NK-92 (cell line): ENCODE results near the gene RGS3.
"Not testable (repeated sequence)": the region's sequence is repeated elsewhere in the genome, so short reads cannot be mapped to it uniquely, and the experiment has no call there.

Source experiments
- DNase-seq: peaks from one replicate; lab custom pipeline; 2025; ENCODE audit not compliant: unreplicated experiment; lab: John Stamatoyannopoulos, UW

The RGS3 gene

DNA sequence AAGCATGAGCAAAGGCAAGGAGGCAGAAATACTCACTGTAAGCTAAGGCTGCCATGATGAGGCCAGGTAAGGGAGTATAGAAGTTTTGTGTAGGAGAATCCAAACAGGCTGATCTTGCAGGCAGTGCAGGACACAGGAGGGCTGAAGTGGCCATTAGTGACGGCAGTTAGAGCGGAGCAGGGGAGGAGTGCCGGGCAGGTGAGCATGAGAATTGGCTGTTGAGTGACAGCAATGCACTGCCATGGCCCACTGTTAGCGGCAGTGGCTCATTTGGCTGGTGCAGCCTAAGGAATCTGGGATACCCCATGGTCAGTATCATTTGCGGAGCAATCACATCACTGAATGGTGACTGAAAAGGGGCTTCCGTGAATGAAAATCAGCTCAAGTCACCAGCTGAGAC, 22.8 kb downstream of the RGS3 start:
- no peak for DNase-seq

DNA sequence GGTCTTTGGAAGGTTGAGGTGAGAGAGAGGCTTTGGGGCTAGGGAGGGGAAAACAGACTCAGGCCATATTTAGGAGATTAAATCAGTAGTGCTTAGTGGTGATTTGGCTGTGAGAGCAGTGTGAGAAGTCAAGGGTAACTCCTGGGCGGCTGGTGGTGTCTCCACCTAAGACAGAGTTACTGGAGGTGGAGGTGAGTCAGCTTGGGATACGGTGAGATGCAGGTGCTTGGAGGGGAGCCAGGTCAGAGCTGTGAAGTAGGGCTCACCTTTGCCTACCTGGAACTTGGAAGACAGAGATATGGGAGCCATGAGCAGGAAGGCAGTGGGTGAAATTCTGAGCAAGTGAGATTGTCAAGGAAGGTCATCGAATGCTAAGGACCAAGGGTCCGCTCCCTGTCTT, 24.5 kb downstream of the RGS3 start:
- DNase-seq: no peak

DNA sequence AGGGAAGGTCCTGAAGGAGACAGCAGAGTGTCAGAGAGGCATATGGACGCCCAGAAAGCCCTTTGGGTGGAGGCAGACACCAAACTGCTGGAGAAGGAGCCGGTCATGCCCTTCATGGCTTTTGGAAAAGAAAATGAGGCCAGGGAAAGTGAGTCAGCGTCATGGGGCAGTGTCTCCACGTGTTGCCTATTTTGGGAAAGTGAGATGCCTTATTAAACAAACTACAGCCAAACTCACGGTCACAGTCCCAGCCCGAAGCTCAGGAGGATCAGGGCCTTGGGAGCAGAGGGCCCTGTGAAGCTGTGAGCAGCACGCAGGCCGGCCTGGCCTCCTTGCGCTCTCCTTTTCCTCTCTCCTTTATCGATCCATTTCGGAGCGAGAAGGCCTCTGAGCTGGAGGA, 25.0 kb downstream of the RGS3 start:
- DNase-seq: no peak

DNA sequence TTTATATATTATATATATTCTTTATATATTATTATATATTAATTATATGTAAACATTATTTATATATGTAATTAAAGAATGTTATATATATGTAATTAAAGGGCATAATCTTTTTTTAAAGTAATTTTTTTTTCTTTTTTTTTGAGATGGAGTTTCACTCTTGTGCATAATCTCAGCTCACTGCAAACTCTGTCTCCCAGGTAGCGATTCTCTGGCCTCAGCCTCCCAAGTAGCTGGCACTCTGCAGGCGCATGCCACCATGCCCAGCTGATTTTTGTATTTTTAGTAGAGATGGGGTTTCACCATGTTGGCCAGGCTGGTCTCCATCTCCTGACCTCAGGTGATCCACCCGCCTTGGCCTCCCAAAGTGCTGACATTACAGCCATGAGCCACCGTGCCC, 27.6 kb downstream of the RGS3 start:
- DNase-seq: not testable (repeated sequence)

DNA sequence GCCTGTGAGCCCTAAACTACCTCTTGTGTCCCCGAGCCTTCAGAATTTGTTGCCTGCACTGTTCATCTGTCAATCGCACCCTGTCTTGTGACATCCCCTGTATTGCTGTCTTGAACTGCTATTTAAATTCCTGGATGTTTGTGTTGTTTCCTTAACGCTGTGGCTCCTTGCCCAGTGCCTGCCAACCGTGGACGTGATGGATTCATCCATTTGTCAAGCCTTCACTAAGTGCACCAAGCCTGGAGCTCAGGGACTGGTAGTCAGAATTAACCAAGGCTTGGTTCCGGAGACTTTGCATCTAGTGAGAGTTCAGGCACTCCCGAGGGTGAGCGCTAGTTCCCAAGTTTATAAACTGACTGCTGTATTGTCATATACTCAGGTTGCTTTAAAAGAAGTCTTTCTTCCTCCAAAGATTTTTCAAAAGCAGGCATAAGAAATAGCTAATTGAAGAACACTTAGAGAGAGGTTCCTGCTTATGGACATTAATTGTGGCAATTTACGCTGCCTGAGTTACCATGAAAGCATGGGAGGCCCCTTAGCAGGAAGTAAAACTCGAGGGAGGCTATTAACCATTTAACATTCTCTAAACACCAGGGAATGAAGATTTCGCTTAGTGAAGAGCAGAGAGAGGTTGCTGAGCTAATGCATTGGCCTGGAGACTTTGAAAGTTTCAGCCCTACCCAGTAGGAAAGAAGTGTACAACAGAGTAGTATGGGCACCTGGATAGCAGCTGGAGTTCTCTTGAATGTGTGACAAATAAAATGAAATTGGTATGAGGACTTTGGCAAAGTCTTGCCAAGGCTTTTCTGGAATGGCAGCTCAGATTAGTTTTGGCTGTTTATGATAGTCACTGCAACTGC, 29.0 kb downstream of the RGS3 start:
- DNase-seq: no peak

DNA sequence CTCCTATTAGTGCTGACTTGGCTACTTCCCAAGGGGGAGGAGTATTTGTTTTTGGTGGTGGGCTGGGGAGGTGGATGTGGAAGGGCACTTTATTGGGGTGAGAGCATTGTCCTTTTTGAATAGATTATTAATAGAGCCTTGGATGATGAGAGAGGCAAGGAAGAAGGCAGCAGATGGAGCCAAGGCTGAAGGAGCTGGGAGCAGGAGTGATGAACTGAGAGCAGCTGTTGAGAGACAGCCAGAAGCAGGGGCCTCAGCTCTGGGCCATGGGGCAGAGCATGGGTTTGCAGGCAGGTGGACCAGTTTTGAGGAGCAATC, 29.6 kb downstream of the RGS3 start:
- DNase-seq: no peak

DNA sequence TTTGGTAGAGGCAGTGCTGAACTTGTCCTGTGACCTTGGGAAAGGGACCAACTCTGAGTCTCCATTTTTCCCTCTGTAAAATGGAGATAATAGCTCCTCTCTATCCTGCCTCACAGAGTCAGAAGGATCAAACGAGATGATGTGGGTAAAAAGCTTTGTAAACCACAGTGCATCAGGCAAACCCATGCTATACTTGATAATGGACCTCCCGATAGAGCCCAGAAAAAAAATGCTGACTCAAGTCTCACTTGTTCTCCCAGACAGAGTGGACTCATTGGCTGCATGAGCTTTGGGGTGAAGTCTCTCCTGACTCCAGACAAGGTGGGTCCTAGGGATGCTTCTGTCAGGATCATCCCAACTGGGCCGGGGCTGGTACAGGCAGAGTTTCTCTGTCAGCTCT, 32.0 kb downstream of the RGS3 start:
- DNase-seq: no peak

DNA sequence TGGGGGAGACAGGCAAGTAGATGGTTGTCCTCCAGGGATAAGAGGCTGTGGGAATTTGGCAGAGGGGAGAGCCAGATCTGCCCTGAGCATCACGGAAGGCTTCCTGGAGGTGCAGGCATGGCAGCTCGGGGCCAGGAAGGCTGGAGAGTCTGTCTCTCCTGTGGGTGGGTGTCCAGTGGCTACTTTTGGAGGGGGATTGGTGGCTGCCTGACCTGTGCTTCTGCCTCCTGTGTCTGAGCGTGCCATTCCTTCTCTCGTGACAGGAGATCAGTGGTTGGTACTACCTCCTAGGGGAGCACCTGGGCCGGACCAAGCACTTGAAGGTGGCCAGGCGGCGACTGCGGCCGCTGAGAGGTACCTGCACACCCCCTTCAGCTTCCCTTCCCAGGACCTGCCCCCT, 33.5 kb downstream of the RGS3 start:
- no peak for DNase-seq

DNA sequence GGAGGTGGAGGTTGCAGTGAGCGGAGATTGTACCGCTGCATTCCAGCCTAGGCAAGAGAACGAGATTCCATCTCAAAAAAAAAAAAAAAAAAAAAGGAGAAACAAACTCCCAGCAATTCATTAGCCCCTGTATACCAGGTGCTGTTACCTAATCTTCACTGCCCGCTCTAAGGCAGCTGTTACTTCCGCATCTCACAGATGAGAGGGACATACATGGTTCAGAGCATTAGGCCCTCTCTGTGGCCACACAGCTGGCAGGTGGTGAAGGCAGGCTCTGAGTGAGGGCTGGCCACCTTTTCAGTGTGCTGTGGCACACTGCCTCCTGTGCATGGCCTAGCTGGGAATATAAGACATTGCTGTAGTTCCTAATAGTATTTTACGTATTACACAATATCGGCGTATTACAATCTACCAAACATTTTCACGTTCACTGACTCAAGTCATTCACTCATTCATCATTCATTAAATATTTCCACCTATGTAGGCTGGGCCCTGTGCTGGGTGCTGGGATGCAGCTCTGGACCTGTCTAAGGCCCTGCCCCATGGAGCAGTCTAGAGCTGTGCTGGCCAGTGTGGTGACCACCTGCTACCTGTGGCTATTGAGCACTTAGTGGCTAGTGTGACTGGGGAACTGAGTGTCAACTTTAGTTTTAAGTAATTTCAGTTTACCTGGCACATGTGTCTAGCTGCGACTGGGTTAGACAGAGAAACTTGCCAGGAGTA, 35.8 kb downstream of the RGS3 start:
- no peak for DNase-seq

DNA sequence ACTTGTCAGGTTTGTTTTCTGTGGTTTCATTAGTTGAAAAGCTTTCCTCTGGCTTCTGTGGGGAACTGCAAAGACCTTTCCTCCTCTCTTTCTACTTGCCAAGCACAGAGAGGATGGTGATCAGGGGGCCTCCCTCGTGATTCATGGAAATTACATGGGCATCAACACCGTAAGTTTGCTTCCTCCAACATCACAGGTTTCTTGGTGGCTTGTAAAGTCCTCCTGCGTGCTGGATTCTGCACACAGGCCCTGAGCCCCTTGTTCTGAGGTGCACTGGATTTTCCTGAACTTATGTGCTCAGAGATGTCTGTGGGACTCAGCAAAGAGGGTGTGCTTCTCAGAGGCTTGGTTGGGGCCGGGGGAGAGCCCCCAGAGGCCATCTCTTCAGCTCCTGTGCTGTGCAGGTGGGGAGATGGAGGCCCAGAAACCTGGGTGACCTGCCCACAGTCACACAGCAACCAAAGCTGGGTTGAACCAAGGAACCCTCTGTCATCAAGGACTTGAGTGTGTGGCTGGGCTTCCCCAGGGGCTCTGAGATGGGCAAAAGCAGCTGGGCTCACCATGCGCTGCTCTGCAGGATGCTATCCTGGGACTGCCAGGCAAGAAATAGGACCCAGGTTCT, 36.5 kb downstream of the RGS3 start:
- no peak for DNase-seq

DNA sequence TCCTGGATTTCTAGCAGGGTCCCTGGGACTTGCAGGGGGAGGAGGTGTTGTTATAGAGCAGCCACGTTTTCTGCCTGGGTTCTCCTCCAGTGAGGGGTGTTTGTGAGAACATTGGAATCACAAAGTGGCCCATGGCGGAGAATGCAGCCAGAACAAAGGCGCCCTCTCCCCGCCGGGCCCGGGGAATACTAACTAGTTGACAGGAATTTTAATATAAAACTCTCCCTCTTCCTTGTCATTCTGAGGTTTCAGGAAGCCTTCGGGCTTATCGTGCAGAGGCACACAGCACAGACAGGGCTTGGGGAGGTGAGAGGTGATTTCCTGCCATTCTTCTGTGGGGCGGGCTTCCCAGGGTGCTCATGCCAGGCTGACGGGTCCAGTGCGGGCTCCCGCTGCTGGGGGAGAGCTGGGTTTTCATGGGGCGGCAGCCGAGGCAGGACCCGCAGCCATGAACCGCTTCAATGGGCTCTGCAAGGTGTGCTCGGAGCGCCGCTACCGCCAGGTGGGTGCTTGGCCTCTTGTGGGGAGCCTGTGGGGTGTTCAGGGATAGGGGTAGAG, 37.7 kb downstream of the RGS3 start:
- DNase-seq: no peak

DNA sequence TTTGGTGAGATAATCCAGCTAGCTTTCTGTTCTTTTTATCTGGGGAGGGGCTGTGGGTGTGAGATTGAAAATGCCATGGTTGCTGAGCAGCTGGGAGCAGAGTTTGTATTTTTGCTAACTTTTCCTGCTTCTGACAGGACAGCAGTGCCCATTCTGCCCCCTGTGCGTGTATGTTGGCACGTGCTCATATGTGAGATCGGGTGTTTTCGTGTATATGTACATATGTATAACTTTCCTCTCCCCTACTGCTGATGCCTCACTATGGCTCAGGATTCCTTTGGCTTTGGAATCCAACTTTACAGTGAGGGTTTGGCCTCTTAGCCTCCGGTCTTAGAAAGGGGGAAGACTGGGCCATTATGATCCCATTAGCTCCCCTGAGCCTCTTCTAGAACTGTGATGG, 38.3 kb downstream of the RGS3 start:
- no peak for DNase-seq

DNA sequence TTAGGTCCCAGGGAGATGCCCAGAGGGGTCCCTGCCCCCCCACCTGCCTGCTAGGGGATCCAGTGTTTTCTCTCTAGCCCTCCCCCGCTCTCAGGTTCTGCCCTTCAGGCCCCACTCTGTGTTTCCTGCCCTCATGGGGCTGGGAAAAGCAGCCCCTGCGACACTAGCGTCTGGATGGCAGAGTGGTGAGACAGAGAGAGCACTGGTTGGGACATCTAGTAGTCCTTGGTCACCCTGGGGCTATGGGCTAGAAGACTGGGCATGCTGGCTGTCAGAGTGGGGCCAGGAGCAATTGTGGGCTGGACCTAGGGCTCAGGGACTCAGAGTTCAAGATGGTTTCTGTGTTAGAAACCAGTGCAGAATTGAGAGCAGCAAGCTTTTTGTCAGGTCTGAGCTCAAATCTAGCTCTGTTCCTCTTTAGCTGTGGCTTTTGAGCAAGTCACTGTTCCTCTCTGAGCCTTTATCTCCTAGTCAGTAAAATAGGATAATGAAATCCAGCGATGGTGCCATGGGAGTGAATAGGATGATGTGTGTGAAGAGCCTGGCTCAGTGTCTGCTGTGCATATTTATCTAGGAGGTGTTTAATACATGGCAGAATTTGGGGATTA, 39.0 kb downstream of the RGS3 start:
- DNase-seq: no peak

DNA sequence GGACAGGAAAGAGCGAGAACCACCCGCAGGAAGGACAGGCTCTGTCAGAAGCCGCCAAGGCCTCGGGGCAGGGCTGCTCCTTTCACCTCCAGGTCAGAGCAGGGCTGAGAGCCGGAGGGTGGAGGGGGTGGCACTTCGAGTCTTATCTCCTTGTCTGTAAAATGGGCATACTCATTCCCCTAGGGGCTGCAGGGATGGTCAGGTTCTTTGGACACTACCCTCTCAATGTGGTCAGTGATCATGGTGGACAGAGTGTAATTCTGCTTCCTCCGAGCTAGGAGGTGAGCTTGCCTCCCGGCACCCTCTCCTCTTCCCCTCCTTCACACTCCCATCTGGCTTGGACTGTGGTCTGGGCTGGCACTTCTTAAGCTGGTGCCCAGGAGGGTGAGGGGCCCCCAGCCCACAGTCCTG, 39.6 kb downstream of the RGS3 start:
- DNase-seq: no peak

DNA sequence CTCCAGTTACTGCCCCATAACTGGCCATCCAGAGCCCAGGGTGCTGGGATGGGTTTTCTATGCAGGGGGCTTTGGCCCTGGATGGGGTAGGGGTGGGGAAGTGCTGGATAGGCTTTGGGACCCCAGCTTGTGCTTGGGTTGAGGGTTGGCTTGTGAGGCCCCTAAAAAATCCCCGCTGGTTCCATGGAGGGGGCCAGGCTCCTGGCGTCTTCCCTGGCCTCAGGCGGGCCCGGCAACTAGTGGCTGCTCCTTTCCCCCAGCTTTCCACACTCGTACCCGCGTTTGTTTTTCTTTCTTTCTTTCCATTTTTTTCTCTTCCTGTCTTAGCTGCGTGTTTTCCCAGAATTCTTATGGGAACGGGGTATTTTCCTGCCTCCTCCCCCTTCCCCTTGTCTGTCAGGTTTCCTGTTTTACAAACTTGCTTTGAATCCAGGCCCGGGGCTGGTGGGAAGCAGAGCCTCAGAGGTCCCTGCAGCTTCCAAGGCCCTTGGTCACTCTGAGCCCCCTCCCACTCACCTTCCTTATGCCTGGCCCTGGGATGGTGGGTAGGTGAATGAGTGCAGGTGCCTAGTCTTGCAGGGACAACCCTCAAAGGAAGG, 40.2 kb downstream of the RGS3 start:
- no peak for DNase-seq

DNA sequence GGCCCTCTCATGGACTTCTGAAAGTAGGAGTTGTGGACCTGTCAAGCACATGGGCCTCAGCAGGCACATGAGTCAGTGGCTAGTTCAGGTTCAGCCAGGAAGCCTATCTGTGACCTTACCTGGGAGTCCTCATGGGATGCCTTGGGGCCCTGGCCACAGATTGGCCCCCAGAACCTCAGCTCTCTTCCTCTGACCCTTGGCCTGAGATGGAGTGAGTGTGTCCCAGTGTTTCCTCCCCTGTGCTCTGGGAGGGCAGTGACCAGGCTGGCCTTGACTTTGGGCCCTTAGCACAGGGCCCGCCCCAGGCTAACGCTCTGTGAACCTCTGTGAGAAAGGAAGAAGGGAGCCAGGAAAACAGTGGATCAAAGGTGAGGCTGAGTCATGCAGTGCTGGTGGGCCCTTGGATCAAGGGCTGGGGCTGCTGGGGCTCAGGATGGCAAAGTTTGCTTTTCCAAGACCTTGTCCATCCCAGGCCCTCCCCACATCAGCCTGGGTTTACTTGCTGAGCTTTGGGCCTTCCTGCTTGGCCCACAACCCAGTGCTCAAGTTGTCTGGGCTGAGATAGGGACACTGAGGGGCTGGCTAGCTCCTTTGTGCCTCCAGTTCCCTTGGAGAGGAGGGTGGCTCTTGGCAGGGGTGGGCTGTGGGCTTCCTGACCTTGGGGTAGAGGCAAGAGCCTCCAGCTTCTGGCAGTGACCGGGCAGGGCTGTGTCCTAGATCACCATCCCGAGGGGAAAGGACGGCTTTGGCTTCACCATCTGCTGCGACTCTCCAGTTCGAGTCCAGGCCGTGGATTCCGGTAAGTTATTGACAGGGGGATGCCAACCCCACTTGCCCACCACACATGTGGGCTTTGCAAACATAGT, 41.4 kb downstream of the RGS3 start:
- no peak for DNase-seq

DNA sequence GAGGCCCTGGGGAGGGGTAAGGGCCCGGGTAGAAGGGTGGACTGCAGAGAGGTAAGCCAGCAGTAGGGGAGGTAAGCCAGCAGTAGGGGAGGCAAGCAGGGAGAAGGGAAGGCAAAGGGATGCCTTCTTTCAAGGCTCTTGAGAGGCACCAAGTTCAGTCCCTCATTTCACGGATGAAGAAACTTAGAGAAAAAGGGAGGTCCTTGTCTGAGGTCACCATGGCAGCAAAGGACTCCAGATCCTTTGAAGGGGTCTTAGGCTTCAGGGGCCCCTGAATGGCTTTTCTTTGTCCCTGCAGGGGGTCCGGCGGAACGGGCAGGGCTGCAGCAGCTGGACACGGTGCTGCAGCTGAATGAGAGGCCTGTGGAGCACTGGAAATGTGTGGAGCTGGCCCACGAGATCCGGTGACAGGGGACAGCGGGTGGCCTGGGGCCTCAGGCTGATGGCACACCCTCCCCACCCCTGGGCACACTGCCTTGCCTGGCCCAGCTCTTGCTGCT, 42.6 kb downstream of the RGS3 start:
- DNase-seq: no peak

DNA sequence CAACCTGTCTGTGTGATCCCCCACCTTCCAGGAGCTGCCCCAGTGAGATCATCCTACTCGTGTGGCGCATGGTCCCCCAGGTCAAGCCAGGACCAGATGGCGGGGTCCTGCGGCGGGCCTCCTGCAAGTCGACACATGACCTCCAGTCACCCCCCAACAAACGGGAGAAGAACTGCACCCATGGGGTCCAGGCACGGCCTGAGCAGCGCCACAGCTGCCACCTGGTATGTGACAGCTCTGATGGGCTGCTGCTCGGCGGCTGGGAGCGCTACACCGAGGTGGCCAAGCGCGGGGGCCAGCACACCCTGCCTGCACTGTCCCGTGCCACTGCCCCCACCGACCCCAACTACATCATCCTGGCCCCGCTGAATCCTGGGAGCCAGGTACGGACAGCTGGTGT, 43.7 kb downstream of the RGS3 start:
- no peak for DNase-seq

DNA sequence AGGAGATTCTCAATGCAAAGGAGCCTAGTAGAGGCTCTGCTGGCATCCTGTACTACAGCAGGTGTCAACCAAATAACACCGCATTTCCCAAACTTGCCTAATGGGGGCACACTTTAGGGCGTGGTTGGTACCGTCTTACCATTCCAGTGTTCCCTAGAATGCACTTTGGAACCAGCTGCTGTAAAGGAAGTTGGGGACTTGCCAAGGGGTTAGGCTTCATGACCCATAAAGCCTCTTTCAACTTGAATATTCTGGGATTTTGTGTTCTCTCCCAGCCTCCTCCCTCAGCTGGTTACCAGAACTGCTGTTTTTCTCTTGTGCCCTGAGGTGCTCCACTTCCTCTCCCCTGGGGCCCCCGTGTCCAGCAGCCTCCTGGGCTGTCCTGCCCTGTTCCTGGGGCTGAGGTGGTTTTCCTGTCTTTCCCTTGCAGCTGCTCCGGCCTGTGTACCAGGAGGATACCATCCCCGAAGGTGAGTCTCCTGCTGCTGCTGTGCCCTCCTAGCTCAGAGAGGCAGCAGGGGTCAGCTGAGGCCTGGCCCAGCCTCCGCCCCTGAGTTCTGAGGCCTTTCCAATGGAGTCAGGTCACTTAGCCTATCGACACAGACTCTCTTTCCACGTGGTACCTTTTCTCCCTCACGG, 44.7 kb downstream of the RGS3 start:
- DNase-seq: no peak

DNA sequence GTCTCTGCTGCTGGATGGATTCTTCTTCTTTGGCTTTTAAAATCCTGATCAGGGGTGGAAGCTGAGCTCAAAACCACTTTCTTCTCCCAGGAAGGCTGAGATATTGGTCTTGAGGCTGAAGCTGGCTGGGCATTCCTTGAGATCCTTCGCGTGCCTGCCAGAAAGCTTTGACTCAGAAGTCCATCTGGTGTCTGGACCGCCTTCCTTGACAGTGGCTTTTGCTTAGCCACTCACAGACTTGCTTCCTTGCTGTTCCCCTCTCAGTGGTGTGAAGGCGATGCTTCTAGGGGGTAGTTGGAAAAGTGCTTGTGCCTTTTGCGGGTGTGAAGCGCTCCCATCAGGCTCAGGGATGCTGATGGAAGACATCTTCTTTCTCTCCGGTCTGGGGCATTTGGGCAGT, 45.9 kb downstream of the RGS3 start:
- no peak for DNase-seq
